A549 (cell line): Measurements from ENCODE around the gene SSR2. TPM values are rescaled to one million over a fixed set of nuclear protein-coding genes. Genes with fewer than 3 reads are reported as not detected.

Experiments used
- ATAC-seq, 2 experiments: fragments of 200-7000 bp in 1 of 2; fragments of >200 bp in 1 of 2; cut with Nextera tagmentation in 1 of 2; cut with Tn5 transposase in 1 of 2; 3 replicates each; pipeline versions ENCODE4 v1.8.0 to v1.9.1; 2018 to 2020; ENCODE audit warnings: mild to moderate bottlenecking in 1 of 2, moderate library complexity in 1 of 2
- CTCF ChIA-PET: fragments of 300-600 bp; sonication (Branson Sonifier 250); formaldehyde crosslinking; extraction: SDS; loops from one replicate; lab custom pipeline; 2021; ENCODE audit warnings: antibody characterized with exemption, inconsistent platforms; lab: Yijun Ruan, JAX
- POLR2A ChIA-PET: fragments of 350-600 bp; formaldehyde crosslinking; extraction: SDS; loops from one replicate; lab custom pipeline; 2021; ENCODE audit warnings: antibody characterized with exemption, inconsistent platforms; lab: Yijun Ruan, JAX
- DNase-seq, 2 experiments: peaks; one replicate each; pipeline versions ENCODE4 v3.0.0 to v3.0.0-alpha.2; 2011 to 2016; ENCODE audit warnings: low read depth in 1 of 2, low spot score in 1 of 2
- FAIRE-seq: peaks from 2 replicates; lab custom pipeline; 2011; peaks lifted over from hg19 to GRCh38; lab: Jason Lieb, UNC
- H3K27ac ChIP-seq, 2 experiments: fragments of >200 bp; sonication (Bioruptor Twin); formaldehyde crosslinking; 3 replicates each; pipeline ENCODE4 v1.5.1; 2016 to 2017
- H3K4me1 ChIP-seq: fragments of >200 bp; sonication (Bioruptor Twin); formaldehyde crosslinking; 3 replicates; pipeline ENCODE4 v1.6.1; 2016
- H3K4me2 ChIP-seq: fragments of >200 bp; sonication (Bioruptor Twin); formaldehyde crosslinking; 3 replicates; pipeline ENCODE4 v1.6.1; 2016
- H3K4me3 ChIP-seq: fragments of >200 bp; sonication (Bioruptor Twin); formaldehyde crosslinking; 3 replicates; pipeline ENCODE4 v1.5.1; 2016
- H3K9me3 ChIP-seq: fragments of >200 bp; sonication (Bioruptor Twin); formaldehyde crosslinking; 3 replicates; pipeline ENCODE4 v1.6.1; 2016
- ATOH8 ChIP-seq: fragments of 250-450 bp; sonication (Bioruptor Pico); IDR thresholded peaks from 2 replicates; pipeline ENCODE4 v1.5.0; 2020; ENCODE audit warnings: low read depth, mild to moderate bottlenecking, moderate library complexity
- CBX2 ChIP-seq: fragments of 200-600 bp; sonication (generic); IDR thresholded peaks from 2 replicates; pipeline ENCODE4 v1.6.1; 2016; ENCODE audit warnings: low read depth, mild to moderate bottlenecking, borderline replicate concordance
- CEBPB ChIP-seq, 2 experiments: fragments of >200 bp in 1 of 2; sonication (Bioruptor Twin) in 1 of 2; formaldehyde crosslinking in 1 of 2; IDR thresholded peaks; 2 replicates each; pipeline ENCODE4 v1.6.1; 2012 to 2016
- CHD4 ChIP-seq: fragments of 200-600 bp; sonication (generic); IDR thresholded peaks from 2 replicates; pipeline ENCODE4 v1.6.1; 2016; ENCODE audit warnings: antibody characterized with exemption, mild to moderate bottlenecking, borderline replicate concordance
- ESRRA ChIP-seq: fragments of 150-350 bp; IDR thresholded peaks from 2 replicates; pipeline ENCODE4 v1.6.1; 2014; ENCODE audit warnings: mild to moderate bottlenecking, low read length, borderline replicate concordance
- FOSL2 ChIP-seq, 2 experiments: fragments of 450-650 bp in 1 of 2; fragments of >200 bp in 1 of 2; sonication (Bioruptor Twin) in 1 of 2; formaldehyde crosslinking; IDR thresholded peaks; 2 replicates each; pipeline versions ENCODE4 v1.5.0 to v1.6.1; 2016 to 2020; ENCODE audit warnings: mild to moderate bottlenecking in 1 of 2, moderate library complexity in 1 of 2
- GATA3 ChIP-seq: IDR thresholded peaks from 2 replicates; pipeline ENCODE4 v1.6.1; 2012; ENCODE audit warnings: borderline replicate concordance
- HOXA7 ChIP-seq: fragments of 250-450 bp; sonication (Bioruptor Pico); IDR thresholded peaks from 2 replicates; pipeline ENCODE4 v1.5.0; 2020; ENCODE audit warnings: mild to moderate bottlenecking, moderate library complexity
- HOXB5 ChIP-seq: fragments of 250-450 bp; sonication (Bioruptor Pico); IDR thresholded peaks from 2 replicates; pipeline ENCODE4 v1.5.0; 2020; ENCODE audit warnings: mild to moderate bottlenecking, moderate library complexity
- MAFK ChIP-seq: fragments of 450-650 bp; IDR thresholded peaks from 2 replicates; pipeline ENCODE4 v1.6.1; 2014; ENCODE audit not compliant: partially characterized antibody
- MYC ChIP-seq: IDR thresholded peaks from 2 replicates; pipeline ENCODE4 v1.6.1; 2012; ENCODE audit warnings: mild to moderate bottlenecking, inconsistent platforms, low read length, improper control_type of control experiment, borderline replicate concordance
- PHF8 ChIP-seq: fragments of 200-600 bp; sonication (generic); IDR thresholded peaks from 2 replicates; pipeline ENCODE4 v1.6.1; 2016; ENCODE audit warnings: low read depth, mild to moderate bottlenecking, antibody characterized with exemption, moderate library complexity, borderline replicate concordance
- POLR2AphosphoS2 ChIP-seq: conservative IDR thresholded peaks from 2 replicates; pipeline ENCODE4 v1.6.1; 2012; ENCODE audit warnings: low read length, improper control_type of control experiment, inconsistent platforms
- RARB ChIP-seq: fragments of 250-450 bp; sonication (Bioruptor Pico); IDR thresholded peaks from 2 replicates; pipeline ENCODE4 v1.8.0; 2021; ENCODE audit warnings: mild to moderate bottlenecking, moderate library complexity
- REST ChIP-seq: fragments of 200-600 bp; sonication (generic); IDR thresholded peaks from 2 replicates; pipeline ENCODE4 v1.6.1; 2016; ENCODE audit warnings: antibody characterized with exemption, mild to moderate bottlenecking, moderate library complexity
- RFX5 ChIP-seq: fragments of 450-650 bp; IDR thresholded peaks from 2 replicates; pipeline ENCODE4 v1.7.1; 2014; ENCODE audit warnings: antibody characterized with exemption, mild to moderate bottlenecking, moderate library complexity
- ZSCAN20 ChIP-seq: fragments of 250-450 bp; sonication (Bioruptor Pico); IDR thresholded peaks from 2 replicates; pipeline ENCODE4 v1.8.0; 2022; ENCODE audit warnings: mild to moderate bottlenecking, moderate library complexity
- WGBS: methylation state at CpG from one replicate; pipeline ENCODE4 v1.1.6; 2017; ENCODE audit errors: missing lambda C conversion rate; 5-methylcytosine and 5-hydroxymethylcytosine counted together
- polyA plus RNA-seq, 4 experiments: library from polyadenylated mRNA; depleted of rRNA in 3 of 4; stranded (reverse); fragments of >200 nt; fragmentation: RNase III in 1 of 4; extraction: RNeasy Plus Mini Kit Qiagen cat#74134 plus additional on column Dnase treatment in 1 of 4; gene quantifications; 2 replicates in 3 of 4; 3 replicates in 1 of 4; pipeline ENCODE4 v1.2.3, GENCODE V29; 2011 to 2017
- TF ChIP-seq, protein P1 (sequence below): fragments of >200 bp; sonication (Bioruptor Twin); formaldehyde crosslinking; IDR thresholded peaks from 2 replicates; pipeline ENCODE4 v1.6.1; 2016
- TF ChIP-seq, protein P2 (sequence below): IDR thresholded peaks from 2 replicates; pipeline ENCODE4 v1.6.1; 2012
- TF ChIP-seq, protein P3 (sequence below): fragments of 250-450 bp; sonication (Bioruptor Pico); IDR thresholded peaks from 2 replicates; pipeline ENCODE4 v1.5.0; 2021; ENCODE audit warnings: mild to moderate bottlenecking, moderate library complexity, borderline replicate concordance

SSR2 gene
- polyA plus RNA-seq, 2 of the 4 experiments (the other 2 are of a cell fraction) = 261 to 382 TPM

GRCh38 chr1:155964193-155964592, 56.6 kb downstream of the SSR2 start:
- POLR2A ChIA-PET = no interaction called here
- no peak for FAIRE-seq
- ATAC-seq = no peak
- 93% methylated on average over 7 of the region's 7 CpGs for WGBS
- Histone ChIP-seq H3K4me2 (no peak overlapping the region), H3K4me1 (peaks cover 58% of the 10 kb centered on the region), H3K27ac (no peak overlapping the region), H3K9me3 (no peaks in the 10 kb centered on the region), H3K4me3 (no peak overlapping the region)
- CTCF ChIA-PET = interaction anchor here (0.9 to 1.4 kb wide), 2 partner anchors 10 to 102 kb away, joined by 3 to 5 read pairs; no protein-coding TSS in a partner anchor
- DNase-seq = no peak
- TF ChIP-seq CHD4 = no peak
- no peak for TF ChIP-seq CBX2
- TF ChIP-seq RFX5 = no peak
- TF ChIP-seq FOSL2 (IDR thresholded peaks at IDR 0.05) = no peak
- TF ChIP-seq FOSL2 (CRISPR knock-in tag; IDR thresholded peaks at IDR 0.05) = no peak
- TF ChIP-seq MYC = no peak
- no peak for TF ChIP-seq MAFK
- no peak for TF ChIP-seq REST
- TF ChIP-seq, protein P1, sequence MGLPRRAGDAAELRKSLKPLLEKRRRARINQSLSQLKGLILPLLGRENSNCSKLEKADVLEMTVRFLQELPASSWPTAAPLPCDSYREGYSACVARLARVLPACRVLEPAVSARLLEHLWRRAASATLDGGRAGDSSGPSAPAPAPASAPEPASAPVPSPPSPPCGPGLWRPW = no peak

DNA sequence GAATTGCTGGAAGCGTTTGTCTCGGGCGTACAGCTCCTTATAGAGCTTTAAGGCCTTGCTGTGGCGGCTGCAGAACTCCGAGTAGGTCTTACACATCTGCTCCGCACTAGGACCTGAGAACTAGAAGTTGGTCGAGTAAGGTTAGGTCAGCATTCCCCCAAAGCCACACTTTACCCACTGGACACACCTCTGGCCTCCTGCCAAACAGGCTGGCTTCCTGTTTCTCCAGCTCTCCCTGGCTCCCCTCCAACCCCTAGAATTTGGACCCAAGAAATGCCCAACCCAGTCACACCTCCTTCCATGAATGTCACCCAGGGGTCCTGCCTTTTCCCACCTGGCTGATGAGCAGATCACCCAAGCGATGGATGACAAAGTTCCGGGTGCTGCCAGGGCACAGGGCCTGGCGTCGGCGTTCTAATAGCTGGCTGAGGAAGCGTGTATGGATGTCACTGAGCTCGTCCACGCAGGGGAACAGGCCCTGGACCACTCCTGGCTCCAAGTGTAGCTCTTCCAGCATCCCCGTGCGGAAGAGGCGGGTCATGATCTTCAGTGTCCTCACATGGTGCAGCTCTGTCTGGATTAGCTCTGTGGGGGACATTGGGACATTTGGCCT, 58.0 kb downstream of the SSR2 start:
- ChIA-PET CTCF (interaction anchor here (0.6 to 5.9 kb wide), 16 partner anchors 9 to 238 kb away, joined by 3 to 43 read pairs (median 6); partner anchors contain the start of gene ARHGEF2), POLR2A (interaction anchor here (1.1 to 1.2 kb wide), 3 partner anchors 16 to 27 kb away, joined by 3 to 9 read pairs (median 6); partner anchors contain the start of gene ARHGEF2)
- peak overlapping the region; percentile 91 to 95 for H3K27ac ChIP-seq
- TF ChIP-seq, protein P2, sequence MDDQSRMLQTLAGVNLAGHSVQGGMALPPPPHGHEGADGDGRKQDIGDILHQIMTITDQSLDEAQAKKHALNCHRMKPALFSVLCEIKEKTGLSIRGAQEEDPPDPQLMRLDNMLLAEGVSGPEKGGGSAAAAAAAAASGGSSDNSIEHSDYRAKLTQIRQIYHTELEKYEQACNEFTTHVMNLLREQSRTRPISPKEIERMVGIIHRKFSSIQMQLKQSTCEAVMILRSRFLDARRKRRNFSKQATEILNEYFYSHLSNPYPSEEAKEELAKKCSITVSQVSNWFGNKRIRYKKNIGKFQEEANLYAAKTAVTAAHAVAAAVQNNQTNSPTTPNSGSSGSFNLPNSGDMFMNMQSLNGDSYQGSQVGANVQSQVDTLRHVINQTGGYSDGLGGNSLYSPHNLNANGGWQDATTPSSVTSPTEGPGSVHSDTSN = no peak
- TF ChIP-seq HOXA7 (CRISPR knock-in tag) = no peak
- no peak for TF ChIP-seq ESRRA
- TF ChIP-seq, protein P3, sequence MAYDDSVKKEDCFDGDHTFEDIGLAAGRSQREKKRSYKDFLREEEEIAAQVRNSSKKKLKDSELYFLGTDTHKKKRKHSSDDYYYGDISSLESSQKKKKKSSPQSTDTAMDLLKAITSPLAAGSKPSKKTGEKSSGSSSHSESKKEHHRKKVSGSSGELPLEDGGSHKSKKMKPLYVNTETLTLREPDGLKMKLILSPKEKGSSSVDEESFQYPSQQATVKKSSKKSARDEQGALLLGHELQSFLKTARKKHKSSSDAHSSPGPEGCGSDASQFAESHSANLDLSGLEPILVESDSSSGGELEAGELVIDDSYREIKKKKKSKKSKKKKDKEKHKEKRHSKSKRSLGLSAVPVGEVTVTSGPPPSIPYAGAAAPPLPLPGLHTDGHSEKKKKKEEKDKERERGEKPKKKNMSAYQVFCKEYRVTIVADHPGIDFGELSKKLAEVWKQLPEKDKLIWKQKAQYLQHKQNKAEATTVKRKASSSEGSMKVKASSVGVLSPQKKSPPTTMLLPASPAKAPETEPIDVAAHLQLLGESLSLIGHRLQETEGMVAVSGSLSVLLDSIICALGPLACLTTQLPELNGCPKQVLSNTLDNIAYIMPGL (CRISPR knock-in tag) = no peak
- no peaks in the 10 kb centered on the region for H3K9me3 ChIP-seq
- no peak for DNase-seq
- 82% methylated on average over 18 of the region's 18 CpGs for WGBS
- peaks cover 43% of the 10 kb centered on the region for H3K4me1 ChIP-seq
- H3K4me3 ChIP-seq = 0 out of 3 replicates have a peak overlapping the region, but pooled peaks have one; percentile 8
- peak; percentile 9 to 11; a peak in 4 of 6 replicates for ATAC-seq
- no peak for FAIRE-seq
- peak overlapping the region; percentile 66 for H3K4me2 ChIP-seq

DNA sequence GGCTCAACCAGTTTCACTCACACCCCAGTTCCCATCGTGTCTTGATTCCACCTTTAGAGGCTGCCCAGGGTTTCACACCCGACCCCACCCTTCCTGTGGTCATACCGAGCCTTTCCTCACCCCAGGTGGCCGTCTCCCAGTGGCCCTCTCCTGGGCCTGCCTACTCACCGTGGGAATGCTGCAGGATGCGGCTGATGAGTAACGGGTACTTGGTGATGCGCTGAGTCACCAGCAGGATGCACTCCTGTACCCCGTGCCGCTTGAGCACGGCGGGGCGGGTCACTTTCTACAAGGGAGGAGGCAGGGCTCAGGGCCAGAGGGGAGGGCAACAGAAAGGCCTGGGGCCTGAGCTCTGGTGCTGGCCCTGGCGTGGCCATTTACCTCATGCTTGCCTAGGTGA, 58.8 kb downstream of the SSR2 start:
- ATAC-seq = peak; percentile 97 to 99
- ChIA-PET POLR2A (interaction anchor here (0.6 to 1.2 kb wide), 4 partner anchors 14 to 27 kb away, joined by 3 to 9 read pairs (median 5); partner anchors contain the start of gene ARHGEF2), CTCF (interaction anchor here (0.6 to 6.0 kb wide), 19 partner anchors 9 to 238 kb away, joined by 3 to 43 read pairs (median 6); partner anchors contain the start of gene ARHGEF2)
- no peaks in the 10 kb centered on the region for H3K9me3 ChIP-seq
- peak overlapping the region; percentile 91 to 95 for H3K27ac ChIP-seq
- peak overlapping the region; percentile 66 for H3K4me2 ChIP-seq
- H3K4me3 ChIP-seq = peak overlapping the region; percentile 17; the same call in 1 of the 3 replicates
- peak; percentile 96 to 98 for DNase-seq
- WGBS = under 1% methylated on average over 14 of the region's 14 CpGs
- peaks cover 39% of the 10 kb centered on the region for H3K4me1 ChIP-seq
- peak; percentile 65 for FAIRE-seq
- no peak for TF ChIP-seq POLR2AphosphoS2
- TF ChIP-seq GATA3 = peak; percentile 33; the same call in 1 of the 2 replicates
- no peak for TF ChIP-seq CBX2
- TF ChIP-seq RARB (CRISPR knock-in tag) = no peak
- TF ChIP-seq, protein P3 (CRISPR knock-in tag) = no peak
- TF ChIP-seq ZSCAN20 = no peak
- TF ChIP-seq HOXB5 (CRISPR knock-in tag) = no peak
- no peak for TF ChIP-seq CEBPB (IDR thresholded peaks at IDR 0.05)
- 0 out of 2 replicates have a peak, but pooled peaks have one; percentile 41 for TF ChIP-seq ATOH8 (CRISPR knock-in tag)
- no peak for TF ChIP-seq PHF8
